D721Med (cell line): ENCODE measurements around the gene DMAC2.

Source experiments
- DNase-seq: peaks from one replicate; pipeline ENCODE4 v3.0.0; 2011; ENCODE audit warnings: low spot score; ENCODE audit not compliant: insufficient read length
- FAIRE-seq: peaks from 2 replicates; lab custom pipeline; 2011; peaks lifted over from hg19 to GRCh38; lab: Jason Lieb, UNC
- CTCF ChIP-seq: IDR thresholded peaks from 2 replicates; pipeline ENCODE4 v1.5.1; 2012; ENCODE audit warnings: mild to moderate bottlenecking, control low read depth; ENCODE audit not compliant: insufficient read depth; ENCODE audit errors: missing control alignments

The DMAC2 gene

GRCh38 chr19:41433171-41433570, 6.5 kb downstream of the DMAC2 start:
- TF ChIP-seq CTCF: no peak
- DNase-seq (no peak), FAIRE-seq (no peak)

- DNase-seq (no peak), FAIRE-seq (no peak)
- TF ChIP-seq CTCF: peak; percentile 26
These were observed 8.0 kb downstream of the DMAC2 start for GRCh38 chr19:41431426-41432386.

- no peak for DNase-seq
- no peak for TF ChIP-seq CTCF
These were observed 8.8 kb downstream of the DMAC2 start for GRCh38 chr19:41430922-41431321.

GRCh38 chr19:41428481-41428859, 11.2 kb downstream of the DMAC2 start:
- FAIRE-seq (no peak), DNase-seq (no peak)
- TF ChIP-seq CTCF: no peak

More at GRCh38 chr19:41430922-41431321, 8.8 kb downstream of the DMAC2 start:
- no peak for FAIRE-seq

- TF ChIP-seq CTCF: no peak
- FAIRE-seq (no peak), DNase-seq (no peak)
These were observed 11.8 kb downstream of the DMAC2 start for GRCh38 chr19:41427647-41428480.

GRCh38 chr19:41426952-41427646, 12.6 kb downstream of the DMAC2 start, which contains the start of gene B3GNT8:
TSS of gene B3GNT8 (minus strand) at chr19:41427374. CDS start at chr19:41426778, 596 bp downstream.
- DNase-seq: no peak

More at GRCh38 chr19:41426952-41427646, 12.6 kb downstream of the DMAC2 start, which contains the start of gene B3GNT8:
- TF ChIP-seq CTCF: no peak
- FAIRE-seq: no peak
